Head of caudate nucleus (tissue), 42 donors: ENCODE results near the gene TCIRG1.
"Not testable (repeated sequence)": the region's sequence is repeated elsewhere in the genome, so short reads cannot be mapped to it uniquely, and the experiment has no call there.

Experiments
- DNase-seq, 42 donors: peaks; one replicate each; pipeline versions ENCODE4 v3.0.0 to v3.0.0-alpha.2; 2020 to 2021; ENCODE audit warnings: mixed read lengths in 7 of 42
- intact Hi-C: fragments of 100-400 bp; cut with DNase I; formaldehyde crosslinking; loops from one replicate; pipeline ENCODE4 v1.15.0; 2022

The TCIRG1 gene, protein sequence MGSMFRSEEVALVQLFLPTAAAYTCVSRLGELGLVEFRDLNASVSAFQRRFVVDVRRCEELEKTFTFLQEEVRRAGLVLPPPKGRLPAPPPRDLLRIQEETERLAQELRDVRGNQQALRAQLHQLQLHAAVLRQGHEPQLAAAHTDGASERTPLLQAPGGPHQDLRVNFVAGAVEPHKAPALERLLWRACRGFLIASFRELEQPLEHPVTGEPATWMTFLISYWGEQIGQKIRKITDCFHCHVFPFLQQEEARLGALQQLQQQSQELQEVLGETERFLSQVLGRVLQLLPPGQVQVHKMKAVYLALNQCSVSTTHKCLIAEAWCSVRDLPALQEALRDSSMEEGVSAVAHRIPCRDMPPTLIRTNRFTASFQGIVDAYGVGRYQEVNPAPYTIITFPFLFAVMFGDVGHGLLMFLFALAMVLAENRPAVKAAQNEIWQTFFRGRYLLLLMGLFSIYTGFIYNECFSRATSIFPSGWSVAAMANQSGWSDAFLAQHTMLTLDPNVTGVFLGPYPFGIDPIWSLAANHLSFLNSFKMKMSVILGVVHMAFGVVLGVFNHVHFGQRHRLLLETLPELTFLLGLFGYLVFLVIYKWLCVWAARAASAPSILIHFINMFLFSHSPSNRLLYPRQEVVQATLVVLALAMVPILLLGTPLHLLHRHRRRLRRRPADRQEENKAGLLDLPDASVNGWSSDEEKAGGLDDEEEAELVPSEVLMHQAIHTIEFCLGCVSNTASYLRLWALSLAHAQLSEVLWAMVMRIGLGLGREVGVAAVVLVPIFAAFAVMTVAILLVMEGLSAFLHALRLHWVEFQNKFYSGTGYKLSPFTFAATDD

DNA sequence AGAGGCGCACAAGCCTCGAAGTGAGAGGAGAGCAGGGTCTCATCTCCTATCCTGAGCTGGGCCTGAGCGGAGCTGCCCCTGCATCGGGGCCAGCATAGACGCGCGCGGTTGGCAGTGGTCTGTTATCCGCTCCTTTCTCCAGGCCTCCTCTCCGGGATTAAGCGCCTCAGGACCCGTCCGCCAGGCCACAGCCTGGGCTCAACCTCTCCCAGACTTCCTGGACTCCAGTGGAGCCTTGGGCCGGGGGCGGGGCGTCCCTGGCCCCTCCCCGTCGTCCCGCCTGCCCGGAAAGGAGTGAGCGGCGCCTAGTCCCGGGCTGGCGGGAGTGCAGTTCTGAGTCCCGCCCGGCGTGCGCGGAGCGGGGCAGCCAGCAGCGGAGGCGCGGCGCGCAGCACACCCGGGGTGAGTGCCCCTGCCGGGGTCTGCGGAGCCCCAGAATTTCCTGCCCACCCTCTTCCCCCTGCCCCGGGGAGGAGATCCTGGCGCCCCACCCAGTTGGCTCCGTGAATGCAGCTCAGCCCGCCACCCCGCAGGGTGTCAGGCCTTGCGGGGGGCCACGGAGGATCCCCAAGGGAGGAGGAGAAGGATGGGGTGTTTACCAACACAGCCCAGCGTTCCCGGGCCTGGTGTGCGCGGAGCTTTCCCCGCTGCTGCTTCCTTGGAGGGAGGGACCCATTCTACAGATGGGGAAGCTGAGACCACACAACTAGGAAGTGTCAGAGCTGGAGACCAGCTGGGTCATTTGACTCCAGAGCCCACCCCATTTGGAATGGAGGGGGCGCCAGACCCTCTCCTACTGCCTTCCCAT lies at the start of gene TCIRG1:
TCIRG1 (plus strand) TSS at position 308 of the 808 bp plus-strand sequence. CDS start 2,247 bp downstream, outside the sequence.
- DNase-seq, result peak in 38 of 42 donors; percentile 42 to 79 (median 61)
- intact Hi-C loops, result no loop called here

DNA sequence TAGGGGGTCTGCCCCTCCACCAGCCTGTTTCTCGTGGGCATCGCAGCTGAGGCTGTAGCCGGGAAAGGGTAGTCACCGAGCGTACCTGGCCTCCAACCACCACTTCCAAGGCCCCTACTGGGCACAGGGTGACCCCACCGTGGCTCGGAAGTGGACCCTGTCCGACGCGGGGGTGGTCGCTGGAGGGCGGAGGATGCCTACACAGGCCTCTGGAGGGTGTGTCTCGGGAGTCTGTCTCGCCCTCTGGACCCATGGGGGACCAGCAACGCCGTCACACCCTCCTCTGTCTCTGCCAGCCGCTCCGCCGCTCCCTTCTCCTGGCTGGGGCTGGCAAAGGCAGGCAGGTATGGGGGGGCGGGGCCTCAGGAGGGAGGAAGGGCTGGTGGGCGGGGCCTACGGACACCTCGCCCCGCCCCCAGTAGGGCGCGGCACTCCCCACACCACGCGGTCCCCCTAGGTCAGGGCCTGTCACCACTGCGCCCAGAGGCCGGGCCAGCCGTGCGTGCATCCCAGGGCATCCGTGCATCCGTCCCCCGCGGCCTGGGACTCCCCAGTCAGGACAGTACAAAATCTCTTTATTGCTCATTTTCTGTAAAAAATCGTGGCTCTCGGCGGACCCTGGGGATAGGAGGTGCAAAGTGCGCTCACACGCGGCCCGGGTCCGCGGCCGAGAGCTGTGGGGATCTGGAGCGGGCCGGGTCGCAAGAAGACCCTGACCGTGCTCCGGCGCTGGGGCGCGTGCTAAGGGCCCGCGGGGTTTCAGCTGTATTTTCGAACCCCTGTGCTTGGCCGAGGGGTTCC lies 48.1 kb upstream of the TCIRG1 start:
- intact Hi-C loops, result not testable (repeated sequence)
- DNase-seq, result peak in 1 of 42 donors; percentile 29

DNA sequence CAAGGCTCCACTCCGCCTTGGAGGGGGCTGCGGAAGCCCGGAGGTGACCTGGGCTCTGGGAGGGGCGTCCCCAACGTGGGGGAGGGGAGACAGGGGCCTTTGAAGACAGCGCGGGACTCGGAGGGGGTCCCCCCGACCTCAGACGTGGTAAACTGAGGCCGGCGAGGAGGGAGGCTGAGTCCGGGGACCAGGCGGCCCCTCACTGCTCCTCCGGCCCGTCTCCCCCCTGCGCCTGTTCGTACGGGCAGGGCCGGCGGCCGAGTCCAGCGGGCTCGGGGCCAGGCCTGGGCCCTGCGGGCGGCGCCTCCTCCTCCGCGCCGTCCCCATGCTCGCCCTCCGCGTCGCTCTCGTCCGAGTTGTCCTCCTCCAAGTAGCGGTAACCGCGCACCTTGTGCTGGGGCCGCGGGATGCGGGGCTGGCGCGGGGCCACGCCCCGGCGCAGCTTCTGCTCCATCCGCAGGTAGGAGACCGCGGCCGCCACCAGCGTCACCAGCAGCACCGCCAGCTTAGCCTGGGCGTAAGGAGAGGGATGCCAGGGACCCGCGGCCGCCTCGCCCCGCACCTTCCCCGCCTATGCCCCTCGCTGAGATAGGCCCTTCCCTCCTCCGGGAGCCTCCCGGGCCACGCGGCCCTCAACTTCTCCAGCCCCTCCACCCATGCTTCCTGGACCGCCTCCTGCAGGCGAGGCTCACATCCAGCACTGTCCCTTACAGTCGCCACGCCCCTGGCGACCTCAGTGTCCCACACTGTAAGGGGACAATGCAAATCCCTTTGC lies 47.3 kb upstream of the TCIRG1 start:
- intact Hi-C loops, result not testable (repeated sequence)
- peak in 1 of 42 donors; percentile 12 for DNase-seq

DNA sequence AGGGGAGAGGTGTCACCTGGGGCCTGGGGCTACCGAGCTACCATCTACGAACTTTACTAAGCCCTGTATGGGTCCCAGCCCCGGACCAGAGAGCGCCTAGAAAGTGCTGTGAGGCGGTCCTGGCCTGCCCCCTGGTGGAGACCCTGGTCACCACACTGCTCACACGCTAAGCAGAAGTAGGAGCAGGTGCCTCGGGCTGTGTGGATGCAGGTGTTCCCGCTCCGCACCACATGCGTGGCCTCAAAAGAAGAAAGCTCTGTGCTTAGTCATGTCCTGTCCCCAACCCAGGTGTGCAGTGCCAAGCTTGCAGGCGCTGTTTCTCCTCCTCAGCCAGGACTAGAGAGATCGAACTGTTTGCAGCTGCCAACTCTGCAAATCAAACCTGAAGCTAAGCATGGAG lies 45.0 kb upstream of the TCIRG1 start:
- intact Hi-C loops, result not testable (repeated sequence)
- DNase-seq, result peak in 19 of 42 donors; percentile 23 to 62 (median 42)

DNA sequence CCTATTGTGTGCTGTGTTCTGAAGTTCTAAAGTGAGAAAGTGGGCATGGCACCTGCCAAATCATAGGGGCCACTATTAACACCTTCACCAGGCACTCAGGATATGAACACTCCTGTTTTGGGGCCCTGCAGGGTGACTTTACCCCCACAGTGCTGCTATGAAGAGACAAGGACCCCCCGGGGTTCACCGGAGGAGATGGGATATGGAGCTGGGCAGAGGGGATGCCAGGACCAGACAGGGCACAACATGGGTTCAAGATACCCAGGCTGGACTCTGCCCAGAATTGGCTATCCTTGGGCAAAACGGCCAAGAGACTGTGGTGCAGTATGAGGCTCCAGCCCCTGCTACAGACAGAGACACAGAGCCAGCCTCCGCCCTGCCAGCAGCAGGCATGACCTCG lies 44.4 kb upstream of the TCIRG1 start:
- DNase-seq, result peak in 1 of 42 donors; percentile 5
- intact Hi-C loops, result not testable (repeated sequence)

DNA sequence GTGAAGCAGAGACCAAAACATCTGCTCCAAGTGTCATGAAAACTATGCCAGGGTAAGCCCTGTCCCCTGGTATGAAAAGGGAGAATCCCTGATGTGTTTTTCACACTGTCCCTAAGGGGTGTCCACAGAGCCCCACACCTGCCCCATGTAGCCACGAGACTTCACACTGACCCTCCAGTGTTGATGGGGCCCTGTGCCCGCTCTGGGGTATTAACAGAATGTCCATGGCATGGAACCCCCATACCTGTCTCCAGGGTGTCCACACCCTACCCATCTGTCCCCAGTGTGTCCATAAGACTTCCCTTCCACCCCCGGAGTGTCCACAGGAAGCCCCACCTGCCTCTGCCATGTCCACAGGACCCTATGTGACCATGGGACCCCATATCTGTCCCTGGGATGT lies 43.7 kb upstream of the TCIRG1 start:
- peak in 2 of 42 donors; percentile 2 to 3 for DNase-seq
- intact Hi-C loops, result not testable (repeated sequence)

DNA sequence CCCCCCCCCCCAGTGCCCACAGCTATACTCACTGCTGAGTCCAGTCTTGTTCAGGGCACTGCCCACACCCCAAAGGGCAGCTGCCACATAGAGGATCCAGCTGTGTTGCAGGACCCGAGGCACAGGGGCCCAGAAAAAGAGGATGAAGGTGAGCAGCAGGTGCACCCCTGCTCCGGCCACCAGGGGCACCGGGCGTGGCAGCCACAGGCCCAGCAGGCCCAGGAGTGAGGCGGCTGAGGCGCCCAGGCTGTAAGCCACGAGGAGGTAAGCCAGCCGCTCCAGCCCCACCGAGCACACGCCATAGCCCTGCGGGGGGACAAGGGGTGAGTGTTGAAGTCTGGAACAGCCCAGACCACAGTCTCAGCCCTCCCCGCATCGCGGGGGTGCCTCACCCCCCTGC lies 43.2 kb upstream of the TCIRG1 start:
- intact Hi-C loops, result not testable (repeated sequence)

DNA sequence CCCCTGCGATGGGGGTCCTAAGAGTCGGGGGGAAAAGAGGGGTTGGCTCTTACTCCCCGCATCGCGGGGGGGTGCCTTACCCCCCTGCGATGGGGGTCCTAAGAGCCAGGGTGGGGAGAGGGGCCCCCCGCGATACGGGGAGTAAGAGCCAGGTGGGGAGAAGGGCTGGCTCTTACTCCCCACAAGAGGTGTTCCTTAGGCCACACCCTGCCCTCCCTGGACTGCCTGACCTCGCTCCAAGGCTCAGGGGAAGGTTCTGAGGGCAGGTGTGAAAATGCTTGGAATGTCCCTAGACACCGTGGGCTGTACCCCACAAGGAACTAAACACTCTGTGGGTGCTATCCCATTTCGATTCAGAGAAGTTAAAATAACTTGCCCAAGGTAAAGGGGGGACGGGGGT lies 42.8 kb upstream of the TCIRG1 start:
- intact Hi-C loops, result no loop called here
- DNase-seq, result no peak

More for the DNA sequence above, 43.2 kb upstream of the TCIRG1 start:
- not testable (repeated sequence) for DNase-seq

DNA sequence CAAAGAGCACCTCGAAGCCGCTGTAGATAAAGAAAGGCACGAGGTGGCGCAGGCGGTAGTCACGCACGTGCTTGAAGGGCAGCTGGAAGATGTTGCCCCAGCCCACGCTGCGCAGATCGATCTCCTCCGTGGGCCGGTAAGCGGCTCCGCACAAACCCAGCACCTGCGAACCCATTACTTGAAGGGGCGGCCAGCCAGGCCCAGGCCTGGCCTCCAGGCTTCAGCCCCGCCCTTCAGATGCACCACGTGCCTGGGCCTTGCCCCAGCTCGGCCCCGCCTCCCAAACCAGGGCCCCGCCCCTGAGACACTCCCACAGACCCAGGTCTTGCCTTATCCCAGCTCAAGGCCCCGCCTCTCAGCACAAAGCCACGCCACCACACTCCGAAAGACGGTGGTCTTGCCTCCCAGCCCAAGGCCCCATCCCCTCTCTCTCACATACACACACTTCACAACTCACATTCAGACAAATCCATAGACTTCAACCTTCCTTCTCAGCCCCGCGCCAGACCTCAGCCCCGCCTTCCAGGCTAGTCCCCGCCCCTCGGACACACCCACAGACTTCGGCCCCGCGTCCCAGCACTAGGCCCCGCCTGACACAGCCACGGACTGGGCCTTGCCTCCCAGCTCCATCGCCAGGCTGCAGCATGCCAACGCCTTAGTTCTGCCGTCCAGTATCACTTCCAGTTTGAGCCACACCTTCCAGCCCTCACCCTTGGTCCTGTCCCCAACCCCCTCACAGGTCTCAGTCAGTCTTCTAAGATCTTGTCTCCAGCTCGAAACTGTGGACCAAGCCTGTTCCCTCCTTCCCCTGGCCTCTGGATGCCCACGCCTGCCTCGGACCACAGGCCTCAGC lies 42.0 kb upstream of the TCIRG1 start:
- peak in 5 of 42 donors; percentile 29 to 51 (median 36) for DNase-seq

DNA sequence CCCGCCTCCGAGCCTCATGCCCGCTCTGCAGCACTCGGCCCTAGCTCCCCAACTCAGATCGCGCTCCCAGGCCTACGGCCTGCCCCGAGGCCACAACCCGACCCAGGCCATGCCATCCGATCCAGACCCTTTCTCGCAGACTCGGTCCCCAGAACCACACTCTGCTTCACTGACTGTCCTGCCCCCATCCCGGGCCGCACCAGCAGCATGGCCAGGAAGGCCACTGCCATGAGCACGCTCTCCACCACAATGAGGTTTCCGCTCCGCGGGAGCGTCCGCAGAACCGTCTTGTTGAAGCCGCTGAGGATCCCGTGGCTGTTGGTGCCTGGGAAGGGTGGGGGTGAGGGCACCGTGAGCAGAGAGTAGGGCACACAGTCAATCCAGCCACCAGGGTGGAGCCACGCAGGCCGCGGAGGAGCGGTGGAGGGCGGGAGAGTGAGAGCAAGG lies 41.3 kb upstream of the TCIRG1 start:
- DNase-seq, result peak in 2 of 42 donors; percentile 6 to 16
- intact Hi-C loops, result no loop called here

More for the DNA sequence above, 42.0 kb upstream of the TCIRG1 start:
- intact Hi-C loops, result no loop called here

DNA sequence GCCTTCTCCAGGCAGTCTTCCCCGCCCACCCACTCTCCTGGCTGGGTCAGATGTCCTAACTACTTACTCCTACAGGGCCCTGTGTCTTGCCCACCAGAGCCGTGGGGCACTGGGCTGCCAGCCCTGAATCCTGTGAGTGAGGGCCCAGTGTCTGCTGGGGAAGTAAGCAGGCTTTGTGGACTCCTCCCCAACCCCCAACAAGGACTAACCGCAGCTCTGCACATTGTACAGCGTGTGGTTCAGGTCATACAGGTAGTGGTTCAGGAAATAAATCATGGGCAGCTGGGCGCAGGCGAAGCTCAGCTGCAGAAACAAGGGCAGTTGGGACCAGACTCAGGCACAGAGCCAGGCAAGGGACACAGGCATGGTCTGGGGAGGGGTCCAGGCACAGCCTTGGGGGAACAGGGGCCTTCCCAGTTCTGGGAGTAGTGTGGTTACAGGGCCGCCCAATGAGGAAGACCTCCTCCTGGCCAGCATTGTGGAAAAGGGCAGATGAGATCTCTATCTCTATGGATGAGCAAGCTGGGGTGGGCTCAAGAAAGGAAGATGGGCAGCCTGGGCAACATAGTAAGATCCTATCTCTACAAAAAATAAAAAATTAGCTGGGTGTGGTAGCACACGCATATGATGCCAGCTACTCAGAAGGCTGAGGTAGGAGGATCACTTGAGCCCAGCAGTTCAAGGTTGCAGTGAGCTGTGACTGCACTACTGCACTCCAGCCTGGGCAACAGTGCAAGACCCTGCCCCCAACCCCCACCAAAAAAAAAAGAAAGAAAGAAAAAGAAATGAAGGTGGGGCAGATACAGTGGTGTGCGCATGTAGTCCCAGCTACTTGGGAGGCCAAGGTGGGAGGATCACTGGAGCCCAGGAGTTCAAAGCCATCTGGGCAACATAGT lies 40.4 kb upstream of the TCIRG1 start:
- DNase-seq, result peak in 2 of 42 donors; percentile 10 to 24
- intact Hi-C loops, result no loop called here

DNA sequence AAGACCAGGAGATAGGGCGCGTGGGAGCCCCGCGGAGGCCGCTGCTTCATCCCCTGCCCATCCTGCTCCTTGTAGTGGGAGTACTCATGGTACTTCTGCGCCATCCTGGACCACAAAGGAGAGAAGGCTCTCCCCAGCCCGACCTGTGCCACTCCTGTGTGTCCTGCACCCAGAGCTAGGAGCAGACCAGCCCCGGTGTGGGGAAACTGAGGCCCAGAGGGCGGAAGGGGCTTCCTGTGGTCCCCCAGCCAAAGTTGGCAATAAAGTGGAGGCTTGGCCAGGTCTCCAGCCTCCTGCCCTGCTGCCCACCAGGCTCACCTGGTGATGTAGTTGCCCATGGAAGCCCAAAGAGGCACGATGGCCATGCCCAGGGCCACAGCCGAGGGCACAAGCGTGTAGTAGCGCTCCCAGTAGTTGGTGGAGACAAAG lies 39.6 kb upstream of the TCIRG1 start:
- intact Hi-C loops, result no loop called here
- DNase-seq, result no peak

DNA sequence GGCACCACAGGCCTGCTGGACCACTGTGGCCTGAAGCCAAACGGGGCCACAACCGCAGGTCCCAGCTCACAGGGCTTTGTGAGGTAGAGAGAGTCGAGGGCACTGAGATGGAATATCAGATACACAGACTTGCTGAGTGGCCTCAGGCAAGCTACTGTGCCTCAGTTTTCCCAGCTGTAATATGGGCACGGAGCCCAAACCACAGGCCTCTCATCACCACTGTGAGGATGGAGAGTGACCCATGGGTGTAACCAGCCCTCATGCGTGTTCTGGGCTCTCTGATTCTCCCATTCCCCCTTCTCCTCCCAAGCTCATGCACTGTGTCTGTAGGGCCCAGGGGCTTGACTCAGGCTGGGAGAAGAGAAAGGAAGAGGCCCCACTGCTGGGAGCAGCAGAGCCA lies 39.1 kb upstream of the TCIRG1 start:
- DNase-seq, result no peak
- intact Hi-C loops, result no loop called here

DNA sequence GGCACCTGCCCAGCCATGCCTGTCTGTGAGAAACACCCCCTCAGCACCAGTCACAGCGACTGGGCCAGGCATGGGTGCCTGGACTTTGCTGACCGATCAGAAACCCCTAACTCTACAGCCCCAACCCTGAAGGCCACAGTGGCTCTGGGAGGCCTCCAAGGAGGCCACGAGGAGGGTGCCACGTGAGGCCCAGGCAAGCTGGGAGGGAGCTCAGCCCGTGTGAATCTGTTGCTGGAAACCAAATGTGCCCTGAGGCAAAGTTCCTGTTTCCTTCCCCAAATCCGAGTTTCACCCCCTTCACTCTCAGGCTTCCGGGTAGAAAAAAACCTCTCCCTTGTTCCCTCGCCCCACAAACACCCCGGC lies 36.3 kb upstream of the TCIRG1 start:
- peak in 3 of 42 donors; percentile 21 to 44 (median 22) for DNase-seq
- intact Hi-C loops, result no loop called here
